ENCODE measurements around the gene SYNE1.

Gene SYNE1

DNA sequence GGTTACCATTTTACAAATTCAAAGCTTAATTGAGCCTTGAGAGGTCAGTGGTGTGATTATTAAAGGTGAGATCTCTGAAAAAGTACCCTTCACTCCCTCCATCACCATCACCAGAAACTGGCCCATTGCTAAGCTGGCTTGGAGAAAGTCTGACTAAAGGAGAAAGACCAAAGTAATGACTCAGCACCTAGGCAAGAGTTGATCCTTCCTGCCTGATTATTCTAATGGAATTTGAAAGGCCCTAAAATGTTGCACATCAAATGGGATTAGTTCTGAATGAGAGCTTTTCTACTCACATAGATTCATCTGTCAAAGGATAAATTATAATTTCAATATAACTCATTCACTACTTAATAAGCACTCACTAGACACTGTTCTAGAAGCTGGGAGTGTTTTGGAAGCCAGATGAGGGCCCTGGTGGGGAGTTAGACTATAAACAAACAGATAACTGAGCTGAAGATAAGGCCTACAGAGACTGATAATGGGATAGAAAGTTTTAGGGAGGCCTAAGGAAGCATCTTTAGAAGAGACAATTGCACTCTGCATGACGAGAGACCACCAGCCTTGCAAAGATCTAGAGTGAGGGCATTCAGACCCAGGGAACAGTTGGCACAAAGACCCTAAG, 366.7 kb downstream of the SYNE1 start:
- no peak for DNase-seq

GRCh38 chr6:152268846-152269442, 368.2 kb downstream of the SYNE1 start:
- no peak for DNase-seq

DNA sequence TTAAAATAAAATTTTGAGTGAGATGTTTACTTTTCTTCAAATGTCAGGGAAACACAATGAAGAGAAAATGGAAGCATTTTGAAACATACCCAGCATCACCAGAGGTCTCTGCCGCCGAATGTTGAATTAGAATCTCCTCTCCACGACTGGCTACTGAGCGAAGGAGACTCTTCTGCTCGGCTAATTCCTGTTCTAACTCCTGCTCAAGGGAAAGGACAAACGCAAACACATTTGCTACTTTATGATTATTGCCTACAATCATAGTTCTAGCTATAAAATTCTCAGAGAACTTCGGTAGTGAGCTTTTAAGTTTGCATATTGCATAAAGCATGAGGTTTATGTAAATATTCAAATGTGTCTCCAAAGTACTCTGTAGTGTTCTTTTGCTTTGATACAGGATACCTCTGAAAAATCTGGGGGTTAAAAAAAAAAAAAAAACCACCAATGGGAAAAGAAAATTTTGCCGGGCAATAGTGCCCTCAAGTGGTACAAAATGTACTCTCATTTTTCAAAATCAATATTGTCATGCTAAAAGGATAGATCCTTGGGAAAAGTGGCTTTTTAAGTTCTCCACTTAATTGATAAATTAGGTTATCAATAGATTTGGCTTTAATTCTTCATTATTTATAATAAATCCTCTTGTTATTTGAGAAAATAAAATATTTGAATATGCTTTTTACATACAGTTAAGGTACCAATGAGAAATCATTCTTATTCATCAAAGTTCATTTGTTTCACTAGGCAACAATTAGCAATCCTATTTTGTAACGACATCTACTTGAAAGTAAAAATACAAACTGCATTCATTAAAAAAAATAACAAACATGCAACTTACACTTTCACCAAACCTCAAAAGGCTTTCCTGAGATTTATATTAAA, 369.0 kb downstream of the SYNE1 start:
- DNase-seq: peak; percentile 17

DNA sequence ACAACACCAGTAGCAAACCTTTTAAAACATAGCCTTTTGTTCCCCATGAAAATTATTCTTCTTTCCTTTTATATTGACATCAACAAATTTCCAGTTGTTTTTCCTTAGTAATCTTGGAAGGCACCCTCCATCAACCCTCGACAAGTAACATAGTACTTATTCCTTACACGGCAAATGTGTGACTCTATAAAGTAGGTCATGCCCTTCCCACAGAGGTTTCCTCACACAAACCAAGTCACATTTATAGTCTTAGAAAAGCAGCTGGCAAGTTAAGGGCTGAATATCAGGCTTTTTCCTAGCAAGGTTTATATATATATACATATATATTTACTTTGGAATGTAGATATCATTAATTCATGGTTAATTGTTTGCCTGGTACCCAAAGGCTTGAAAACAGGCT, 371.5 kb downstream of the SYNE1 start:
- no peak for DNase-seq

DNA sequence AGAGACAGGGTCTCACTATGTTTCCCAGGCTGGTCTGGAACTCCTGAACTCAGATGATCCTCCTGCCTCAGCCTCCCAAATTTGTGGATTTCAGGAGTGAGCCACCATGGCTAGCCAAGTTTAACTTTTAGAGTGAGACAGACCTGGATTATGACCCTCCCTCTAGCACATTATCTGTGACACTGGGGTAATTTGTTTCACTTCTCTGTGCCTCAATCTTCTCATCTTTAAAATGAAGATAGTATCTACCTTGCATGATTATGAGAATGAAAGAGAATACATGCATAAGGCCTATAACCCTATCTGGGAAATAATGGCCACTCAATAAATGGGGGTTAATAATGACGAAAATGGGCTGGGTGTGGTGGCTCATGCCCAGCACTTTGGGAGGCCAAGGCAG, 373.6 kb downstream of the SYNE1 start:
- DNase-seq: no peak

DNA sequence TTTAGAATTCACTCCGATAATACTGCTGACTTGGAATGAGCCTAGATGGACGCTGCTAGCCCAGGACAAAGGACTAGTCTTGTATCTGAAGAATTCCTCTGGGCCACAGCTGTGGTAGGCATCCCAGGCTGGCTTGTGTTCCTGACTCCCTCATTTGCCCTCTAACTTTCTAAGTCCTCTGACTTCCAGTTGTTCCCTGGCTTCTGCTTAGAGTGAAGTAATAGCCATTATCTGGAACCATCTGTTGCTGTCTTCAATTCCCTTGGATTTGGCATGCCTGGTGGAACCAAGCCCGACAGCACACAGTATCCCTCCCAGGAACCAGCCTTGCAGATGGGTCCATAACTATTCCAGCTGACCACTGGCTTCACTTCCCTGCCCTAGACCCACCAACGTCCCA, 376.0 kb downstream of the SYNE1 start:
- DNase-seq: no peak

DNA sequence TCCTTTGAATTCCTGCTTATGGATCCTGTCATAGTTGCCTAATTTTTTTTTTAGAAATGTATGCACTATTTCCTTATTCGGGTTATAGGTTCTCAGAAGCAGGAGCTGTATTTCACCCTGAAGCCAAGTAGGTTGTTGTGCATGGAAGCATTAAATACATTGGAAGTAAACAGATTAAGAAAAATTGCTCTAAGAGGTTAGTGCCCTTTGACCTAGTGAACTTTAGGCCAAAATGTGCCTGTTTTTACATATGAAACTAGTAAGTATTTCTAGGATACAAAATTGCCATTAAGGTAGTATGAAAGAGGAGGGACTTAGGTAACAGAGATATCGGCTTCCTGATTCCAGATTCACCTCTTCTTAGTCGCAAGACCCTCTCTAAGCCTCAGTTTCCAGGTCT, 377.9 kb downstream of the SYNE1 start:
- DNase-seq: no peak

GRCh38 chr6:152257581-152257980, 379.6 kb downstream of the SYNE1 start:
- DNase-seq: no peak

- no peak for DNase-seq
These were observed 387.0 kb downstream of the SYNE1 start for GRCh38 chr6:152250127-152250526.

DNA sequence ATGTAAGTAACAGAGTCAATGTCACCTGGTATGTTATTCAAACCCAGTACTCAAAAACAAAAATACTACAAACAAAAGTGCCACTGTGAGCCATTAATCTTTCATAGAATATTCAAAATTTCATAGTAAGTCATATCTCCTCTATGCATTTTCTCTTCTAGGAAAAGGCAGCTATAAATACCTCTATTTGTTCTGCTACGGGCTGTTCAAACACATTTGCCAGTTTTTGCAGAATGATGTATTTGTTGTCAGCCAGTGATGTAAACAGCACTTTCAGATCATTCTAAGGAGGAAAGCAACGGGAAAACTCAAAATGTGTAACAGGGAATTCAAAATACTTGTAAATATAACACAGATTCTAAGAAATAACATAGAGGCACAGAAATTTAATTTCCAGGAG, 388.2 kb downstream of the SYNE1 start:
- no peak for DNase-seq

DNA sequence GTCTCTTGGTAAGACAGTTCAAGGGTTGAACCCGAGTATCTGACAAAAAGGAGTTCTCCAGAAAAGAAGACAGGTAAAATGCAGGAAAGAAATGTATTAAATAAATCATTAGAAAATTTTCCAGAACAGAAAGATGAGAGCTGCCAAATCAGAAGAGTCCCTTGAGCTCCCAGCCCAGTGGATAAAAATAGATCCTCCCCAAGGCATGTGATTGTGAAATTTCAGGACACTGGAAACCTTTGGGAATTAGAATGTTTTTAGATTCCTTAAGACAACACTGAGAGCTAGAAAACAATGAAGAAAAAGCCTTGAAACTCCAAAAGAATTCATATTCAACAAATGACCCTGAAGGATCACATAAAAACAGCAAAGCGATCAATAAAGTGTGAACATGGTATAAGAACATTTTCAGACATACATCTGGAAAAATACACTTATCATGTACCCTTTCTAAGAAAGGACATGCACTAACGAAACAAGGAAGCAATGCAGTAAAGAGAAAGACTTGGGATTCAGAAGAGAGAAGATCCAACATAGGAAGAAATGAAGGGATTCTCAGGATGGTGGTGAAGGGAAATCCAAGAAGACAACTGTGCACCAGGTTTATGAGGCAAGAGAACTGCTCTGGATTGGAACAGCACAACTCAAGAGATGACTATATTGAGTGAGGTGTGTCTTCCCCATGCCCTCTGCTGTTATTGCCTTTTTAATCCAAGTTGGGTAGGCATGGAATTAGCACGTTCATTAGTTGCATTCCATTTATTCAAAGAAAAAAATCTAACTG, 390.4 kb downstream of the SYNE1 start:
- no peak for DNase-seq

- no peak for DNase-seq
These were observed 392.0 kb downstream of the SYNE1 start for GRCh38 chr6:152244998-152245630.

GRCh38 chr6:152241013-152241766, 396.0 kb downstream of the SYNE1 start:
- DNase-seq: no peak

GRCh38 chr6:152240436-152240835, 396.7 kb downstream of the SYNE1 start:
- no peak for DNase-seq

DNA sequence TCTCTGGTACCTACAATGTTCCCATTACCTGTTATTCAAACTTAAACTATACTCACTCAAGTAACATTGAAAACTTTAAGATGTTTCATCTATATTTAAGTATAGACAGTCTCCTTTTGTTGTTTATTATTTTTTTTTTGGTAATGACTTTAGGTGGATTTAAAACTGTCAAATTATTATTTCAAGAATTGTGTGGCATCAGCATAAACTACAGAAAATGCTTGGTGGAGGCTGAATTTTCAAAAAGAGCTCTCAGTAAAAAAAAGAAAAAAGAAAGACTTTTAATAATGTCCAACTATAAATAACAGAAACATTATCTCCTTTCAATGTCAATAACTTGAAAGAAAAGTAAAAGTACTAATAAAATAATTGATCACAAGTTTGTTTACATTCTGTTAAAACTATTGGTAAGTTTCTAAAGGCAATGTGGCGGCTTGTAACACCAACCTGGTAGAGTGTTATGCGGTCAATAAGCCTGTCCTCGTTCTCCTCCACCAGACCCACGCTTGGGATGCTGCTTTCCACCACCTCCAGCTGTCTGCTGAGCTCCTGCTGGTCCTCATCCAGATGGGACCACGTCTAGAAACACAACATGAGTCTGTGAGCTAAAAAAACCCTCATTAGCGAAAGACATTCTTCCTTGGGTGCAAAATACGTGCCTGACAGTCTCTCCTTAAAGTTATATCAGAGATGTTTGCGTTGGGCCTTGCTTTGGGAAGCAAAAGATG, 400.6 kb downstream of the SYNE1 start:
- no peak for DNase-seq

DNA sequence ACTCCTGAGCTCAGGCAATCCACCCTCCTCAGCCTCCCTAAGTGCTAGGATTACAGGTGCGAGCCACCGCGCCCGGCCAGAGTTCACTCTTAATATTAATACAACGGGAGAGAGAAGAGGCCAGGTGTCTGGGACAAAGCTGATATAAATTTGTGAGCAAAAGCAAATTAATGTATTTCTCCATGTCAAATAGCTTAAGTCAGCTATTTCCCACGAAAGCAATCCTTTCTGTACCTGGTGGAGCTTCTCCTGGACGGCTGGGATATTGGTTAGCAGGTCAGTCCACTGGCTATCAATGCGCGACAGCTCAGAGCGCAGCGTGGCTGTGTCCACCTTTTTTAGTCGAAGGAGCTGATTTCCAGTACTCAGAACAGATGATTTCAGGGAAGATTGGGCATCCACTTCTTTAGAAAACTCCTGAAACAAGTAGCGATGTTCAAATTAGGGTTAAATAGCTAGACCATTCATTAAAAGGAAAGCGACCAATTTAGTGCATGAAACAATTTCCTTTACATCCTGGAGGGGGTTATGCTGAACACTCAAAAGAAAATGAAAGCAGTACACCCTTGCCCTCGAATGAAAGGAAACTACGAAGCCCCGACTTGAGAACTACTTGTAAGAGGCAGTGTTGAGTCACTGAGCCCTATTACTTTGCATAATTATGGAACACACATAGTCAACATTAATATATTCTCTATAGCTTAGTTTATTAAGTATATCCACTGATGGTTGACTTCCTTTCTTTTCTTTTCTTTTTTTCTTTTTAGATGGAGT, 403.4 kb downstream of the SYNE1 start:
- DNase-seq: no peak

GRCh38 chr6:152232501-152233151, 404.5 kb downstream of the SYNE1 start:
- DNase-seq: no peak

DNA sequence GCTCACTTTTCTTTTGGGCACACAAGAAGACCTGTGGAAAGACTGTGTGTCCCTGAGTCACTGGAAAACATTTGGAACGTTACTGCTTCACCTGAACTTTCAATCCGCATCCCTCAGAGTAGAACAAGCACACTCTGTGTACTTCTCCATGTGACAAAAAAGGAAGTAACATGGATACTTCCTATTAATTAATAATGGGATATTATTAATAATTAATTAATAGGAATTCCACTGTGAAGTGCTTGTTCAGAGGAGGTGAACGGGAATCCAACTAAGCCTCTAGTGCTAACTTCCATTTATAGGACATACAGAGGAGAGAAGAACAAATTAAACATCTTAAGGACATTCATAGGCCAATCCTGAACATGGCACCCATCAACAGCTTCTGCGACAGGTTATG, 407.8 kb downstream of the SYNE1 start:
- no peak for DNase-seq

GRCh38 chr6:152226119-152226518, 411.0 kb downstream of the SYNE1 start:
- no peak for DNase-seq

All from NCI-H1092 (cell line).